22Rv1 (cell line): ENCODE data around the gene STAG2.

Experiments used
- ZFX ChIP-seq: fragments of 450-650 bp; IDR thresholded peaks from 2 replicates; pipeline ENCODE4 v1.6.1; 2017; ENCODE audit warnings: antibody characterized with exemption, borderline replicate concordance
- TF ChIP-seq, protein P1 (sequence below): fragments of 450-650 bp; IDR thresholded peaks from 2 replicates; pipeline ENCODE4 v1.5.1; 2017; ENCODE audit warnings: mild to moderate bottlenecking

DNA sequence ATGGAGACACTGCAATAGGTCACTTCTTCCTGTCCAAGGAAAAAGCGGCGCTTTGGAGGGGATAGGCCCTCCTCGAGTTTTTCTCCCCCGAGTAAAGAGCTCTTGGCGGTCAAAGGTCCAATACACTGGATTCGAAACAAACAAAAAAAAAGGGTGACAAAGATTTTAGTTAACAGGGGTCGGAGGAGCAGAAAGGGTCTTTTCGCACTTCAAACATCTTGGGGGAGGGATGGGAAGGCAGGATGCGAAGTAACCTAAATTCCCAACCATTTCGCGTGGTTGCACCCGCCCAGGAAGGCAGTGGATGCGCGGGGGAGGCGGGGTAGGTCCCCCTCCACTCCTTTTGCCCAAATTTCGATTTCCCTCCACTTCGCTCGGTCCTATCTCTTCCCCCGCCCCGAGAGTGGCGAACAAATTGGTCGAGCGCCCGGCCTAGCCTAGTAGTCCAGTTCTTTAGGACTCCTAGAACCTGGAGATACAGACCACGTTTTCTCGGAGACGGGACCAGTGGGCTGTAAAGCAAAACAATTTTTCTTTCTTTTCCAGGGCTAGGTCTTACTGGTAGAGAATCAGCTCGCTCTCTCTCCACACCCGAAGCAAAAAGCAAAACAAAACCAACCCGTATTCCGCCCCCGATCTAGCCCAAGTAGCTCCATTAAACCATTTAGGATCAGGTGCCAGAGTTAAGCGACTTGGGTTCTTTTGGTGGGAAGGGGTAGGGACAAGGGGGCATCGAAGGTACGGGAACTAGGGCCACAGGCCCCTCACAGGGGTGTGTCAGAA is 2.0 kb upstream of the STAG2 start:
- TF ChIP-seq, protein P1, sequence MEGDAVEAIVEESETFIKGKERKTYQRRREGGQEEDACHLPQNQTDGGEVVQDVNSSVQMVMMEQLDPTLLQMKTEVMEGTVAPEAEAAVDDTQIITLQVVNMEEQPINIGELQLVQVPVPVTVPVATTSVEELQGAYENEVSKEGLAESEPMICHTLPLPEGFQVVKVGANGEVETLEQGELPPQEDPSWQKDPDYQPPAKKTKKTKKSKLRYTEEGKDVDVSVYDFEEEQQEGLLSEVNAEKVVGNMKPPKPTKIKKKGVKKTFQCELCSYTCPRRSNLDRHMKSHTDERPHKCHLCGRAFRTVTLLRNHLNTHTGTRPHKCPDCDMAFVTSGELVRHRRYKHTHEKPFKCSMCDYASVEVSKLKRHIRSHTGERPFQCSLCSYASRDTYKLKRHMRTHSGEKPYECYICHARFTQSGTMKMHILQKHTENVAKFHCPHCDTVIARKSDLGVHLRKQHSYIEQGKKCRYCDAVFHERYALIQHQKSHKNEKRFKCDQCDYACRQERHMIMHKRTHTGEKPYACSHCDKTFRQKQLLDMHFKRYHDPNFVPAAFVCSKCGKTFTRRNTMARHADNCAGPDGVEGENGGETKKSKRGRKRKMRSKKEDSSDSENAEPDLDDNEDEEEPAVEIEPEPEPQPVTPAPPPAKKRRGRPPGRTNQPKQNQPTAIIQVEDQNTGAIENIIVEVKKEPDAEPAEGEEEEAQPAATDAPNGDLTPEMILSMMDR: no peak
- TF ChIP-seq ZFX: no peak
